Esophagus (tissue), 2 donors: ENCODE data around the gene TTC33. TPM values are rescaled to one million over a fixed set of nuclear protein-coding genes. Genes with fewer than 3 reads are reported as not detected.
"Not testable (repeated sequence)": the region's sequence is repeated elsewhere in the genome, so short reads cannot be mapped to it uniquely, and the experiment has no call there.

Experiments used
- H3K27ac ChIP-seq, 2 donors: one replicate each; pipeline ENCODE4 v1.5.1; 2013; ENCODE audit warnings: low read depth in 2 of 2, mild to moderate bottlenecking in 2 of 2, inconsistent platforms in 1 of 2, low read length in 1 of 2, moderate library complexity in 1 of 2
- H3K27me3 ChIP-seq, 2 donors: one replicate each; pipeline ENCODE4 v1.6.1; 2013; ENCODE audit warnings: low read length in 2 of 2, control low read depth in 1 of 2, mild to moderate bottlenecking in 1 of 2; ENCODE audit not compliant: insufficient read depth in 2 of 2, control insufficient read depth in 1 of 2
- H3K36me3 ChIP-seq, 2 donors: one replicate each; pipeline ENCODE4 v1.6.1; 2013; ENCODE audit warnings: low read length in 1 of 2; ENCODE audit not compliant: control insufficient read depth in 2 of 2, insufficient read depth in 2 of 2
- H3K4me1 ChIP-seq, 2 donors: one replicate each; pipeline ENCODE4 v1.6.1; 2013; ENCODE audit warnings: low read length in 1 of 2; ENCODE audit not compliant: control insufficient read depth in 2 of 2, insufficient read depth in 2 of 2
- H3K4me3 ChIP-seq, 2 donors: one replicate each; pipeline ENCODE4 v1.5.1; 2013; ENCODE audit warnings: low read length in 2 of 2, mild to moderate bottlenecking in 2 of 2, low read depth in 1 of 2, moderate library complexity in 1 of 2
- H3K9me3 ChIP-seq, 2 donors: one replicate each; pipeline ENCODE4 v1.6.1; 2013; ENCODE audit warnings: mild to moderate bottlenecking in 2 of 2, low read depth in 1 of 2, low read length in 1 of 2, moderate library complexity in 1 of 2; ENCODE audit not compliant: control insufficient read depth in 2 of 2, insufficient read depth in 1 of 2
- WGBS, 2 donors: extraction: QIAGEN DNeasy Blood & Tissue Kit; methylation state at CpG; one replicate each; pipeline ENCODE4 v1.1.7; 2013; 5-methylcytosine and 5-hydroxymethylcytosine counted together
- polyA plus RNA-seq, 2 donors: library from polyadenylated mRNA; stranded (reverse); fragments of 200-250 nt; gene quantifications; one replicate each; pipeline ENCODE4 v1.2.3, GENCODE V29; 2013
- donor health status: healthy with polysubstance abuse.
- donor health status: Bipolar disorder and iron deficiency.

Gene TTC33
- polyA plus RNA-seq, 2 donors: 3.2 to 3.7 TPM

- Histone ChIP-seq H3K9me3 (no peaks in the 10 kb centered on the region), H3K27me3 (no peaks in the 10 kb centered on the region), H3K27ac (no peak overlapping the region), H3K4me3 (no peak overlapping the region), H3K36me3 (no peaks in the 10 kb centered on the region), H3K4me1 (no peaks in the 10 kb centered on the region)
- 87 to 91% methylated on average over 2 of the region's 2 CpGs for WGBS, 2 donors
Measured at GRCh38 chr5:40571729-40572128, 184.0 kb downstream of the TTC33 start.

GRCh38 chr5:40570408-40571129 is 185.2 kb downstream of the TTC33 start:
- no peaks in the 10 kb centered on the region for H3K9me3 ChIP-seq
- 91 to 93% methylated on average over 2 of the region's 2 CpGs for WGBS, 2 donors
- no peaks in the 10 kb centered on the region for H3K36me3 ChIP-seq
- H3K4me1 ChIP-seq: no peaks in the 10 kb centered on the region
- no peak overlapping the region for H3K4me3 ChIP-seq
- H3K27me3 ChIP-seq: no peaks in the 10 kb centered on the region
- no peak overlapping the region for H3K27ac ChIP-seq

- no peaks in the 10 kb centered on the region for H3K4me1 ChIP-seq
- no peak overlapping the region for H3K4me3 ChIP-seq
- H3K9me3 ChIP-seq: no peaks in the 10 kb centered on the region
- no peaks in the 10 kb centered on the region for H3K27me3 ChIP-seq
- H3K27ac ChIP-seq: no peak overlapping the region
- no peaks in the 10 kb centered on the region for H3K36me3 ChIP-seq
- 46 to 56% methylated on average over 3 of the region's 3 CpGs for WGBS, 2 donors
Measured at GRCh38 chr5:40569546-40570270, 186.1 kb downstream of the TTC33 start.

GRCh38 chr5:40568548-40568947 is 187.2 kb downstream of the TTC33 start:
- WGBS, 2 donors: 50% methylated on average over 1 of the region's 1 CpG
- no peak overlapping the region for H3K4me3 ChIP-seq
- no peak overlapping the region for H3K27ac ChIP-seq
- no peaks in the 10 kb centered on the region for H3K36me3 ChIP-seq
- no peaks in the 10 kb centered on the region for H3K27me3 ChIP-seq
- H3K9me3 ChIP-seq: no peaks in the 10 kb centered on the region
- H3K4me1 ChIP-seq: no peaks in the 10 kb centered on the region

- not testable (repeated sequence) for H3K27ac ChIP-seq, H3K36me3 ChIP-seq, H3K4me3 ChIP-seq, H3K4me1 ChIP-seq, H3K27me3 ChIP-seq, H3K9me3 ChIP-seq
Measured at GRCh38 chr5:40563173-40563572, 192.6 kb downstream of the TTC33 start.

GRCh38 chr5:40560474-40561110 is 195.2 kb downstream of the TTC33 start:
- no peaks in the 10 kb centered on the region for H3K4me1 ChIP-seq
- 78 to 79% methylated on average over 4 of the region's 4 CpGs for WGBS, 2 donors
- H3K27me3 ChIP-seq: no peaks in the 10 kb centered on the region
- H3K4me3 ChIP-seq: no peak overlapping the region
- no peak overlapping the region for H3K27ac ChIP-seq
- no peaks in the 10 kb centered on the region for H3K9me3 ChIP-seq
- H3K36me3 ChIP-seq: no peaks in the 10 kb centered on the region

GRCh38 chr5:40559306-40559705 is 196.5 kb downstream of the TTC33 start:
- H3K36me3 ChIP-seq: no peaks in the 10 kb centered on the region
- no peak overlapping the region for H3K4me3 ChIP-seq
- H3K4me1 ChIP-seq: no peaks in the 10 kb centered on the region
- H3K9me3 ChIP-seq: no peaks in the 10 kb centered on the region
- no peaks in the 10 kb centered on the region for H3K27me3 ChIP-seq
- H3K27ac ChIP-seq: no peak overlapping the region

- 73 to 85% methylated on average over 1 of the region's 1 CpG for WGBS, 2 donors
- H3K36me3 ChIP-seq: no peaks in the 10 kb centered on the region
- no peak overlapping the region for H3K27ac ChIP-seq
- H3K4me3 ChIP-seq: no peak overlapping the region
- H3K4me1 ChIP-seq: no peaks in the 10 kb centered on the region
- no peaks in the 10 kb centered on the region for H3K27me3 ChIP-seq
- no peaks in the 10 kb centered on the region for H3K9me3 ChIP-seq
Measured at GRCh38 chr5:40557501-40557900, 198.3 kb downstream of the TTC33 start.

- H3K27me3 ChIP-seq: no peaks in the 10 kb centered on the region
- no peak overlapping the region for H3K27ac ChIP-seq
- no peaks in the 10 kb centered on the region for H3K4me1 ChIP-seq
- no peak overlapping the region for H3K4me3 ChIP-seq
- H3K9me3 ChIP-seq: no peaks in the 10 kb centered on the region
- no peaks in the 10 kb centered on the region for H3K36me3 ChIP-seq
Measured at GRCh38 chr5:40556811-40557210, 198.9 kb downstream of the TTC33 start.

GRCh38 chr5:40555886-40556285 is 199.9 kb downstream of the TTC33 start:
- WGBS, 2 donors: 79 to 83% methylated on average over 1 of the region's 1 CpG
- Histone ChIP-seq H3K27me3 (no peaks in the 10 kb centered on the region), H3K4me1 (no peaks in the 10 kb centered on the region), H3K27ac (no peak overlapping the region), H3K36me3 (no peaks in the 10 kb centered on the region), H3K4me3 (no peak overlapping the region), H3K9me3 (no peaks in the 10 kb centered on the region)
